Upper lobe of left lung (tissue), 4 donors: Measurements from ENCODE around the gene CLEC17A.

Experiments used
- CTCF ChIP-seq, 6 experiments: fragments of 450-650 bp in 4 of 6; fragments of 200-600 bp in 2 of 6; sonication (generic) in 2 of 6; IDR thresholded peaks; one replicate each; pipeline ENCODE4 v1.5.1; 2016 to 2019; ENCODE audit warnings: antibody characterized with exemption in 6 of 6
- EP300 ChIP-seq, 4 donors: sonication (generic); formaldehyde crosslinking; IDR thresholded peaks; one replicate each; pipeline ENCODE4 v1.5.1; 2017; ENCODE audit warnings: antibody characterized with exemption in 4 of 4, control low read depth in 2 of 4

GRCh38 chr19:14654786-14655560 is 72.1 kb downstream of the CLEC17A start:
- TF ChIP-seq EP300 (IDR thresholded peaks at IDR 0.05), result no peak
- no peak for TF ChIP-seq CTCF (IDR thresholded peaks at IDR 0.05)
